GM12878 (cell line): ENCODE measurements around the gene PRR11. TPM values are rescaled to one million over a fixed set of nuclear protein-coding genes. Genes with fewer than 3 reads are reported as not detected.

Source experiments
- CBFB ChIP-seq: IDR thresholded peaks from 2 replicates; pipeline ENCODE4 v1.6.1; 2016; ENCODE audit warnings: antibody characterized with exemption, low read depth
- CREM ChIP-seq: IDR thresholded peaks from 2 replicates; pipeline ENCODE4 v1.6.1; 2014; ENCODE audit warnings: antibody characterized with exemption, low read depth
- EGR1 ChIP-seq, 2 experiments: IDR thresholded peaks; 1 replicate in 1 of 2; 2 replicates in 1 of 2; pipeline ENCODE4 v1.6.1; 2011 to 2012; ENCODE audit warnings: low read depth in 2 of 2, low read length in 2 of 2, borderline replicate concordance in 1 of 2, mild to moderate bottlenecking in 1 of 2, moderate library complexity in 1 of 2
- EP300 ChIP-seq, 2 experiments: fragments of 150-350 bp in 1 of 2; IDR thresholded peaks; 2 replicates each; pipeline ENCODE4 v1.6.1; 2011 to 2012; ENCODE audit warnings: low read depth in 2 of 2, low read length in 2 of 2, borderline replicate concordance in 1 of 2, improper control_type of control experiment in 1 of 2, inconsistent platforms in 1 of 2; ENCODE audit not compliant: control insufficient read depth in 1 of 2
- ETV6 ChIP-seq, 2 experiments: fragments of 450-650 bp in 1 of 2; IDR thresholded peaks in 1 of 2; conservative IDR thresholded peaks in 1 of 2; 2 replicates each; pipeline ENCODE4 v1.6.1; 2014; ENCODE audit warnings: antibody characterized with exemption in 1 of 2, borderline replicate concordance in 1 of 2, low read depth in 1 of 2, mild to moderate bottlenecking in 1 of 2, moderate library complexity in 1 of 2
- HDGF ChIP-seq: fragments of 450-650 bp; IDR thresholded peaks from 2 replicates; pipeline ENCODE4 v1.6.1; 2016; ENCODE audit warnings: antibody characterized with exemption
- IRF4 ChIP-seq: IDR thresholded peaks from 2 replicates; pipeline ENCODE4 v1.6.1; 2011; ENCODE audit warnings: low read depth, low read length
- KAT2A ChIP-seq: conservative IDR thresholded peaks from 2 replicates; pipeline ENCODE4 v1.6.1; 2011; ENCODE audit warnings: low read depth, low read length; ENCODE audit not compliant: control insufficient read depth
- KLF5 ChIP-seq: fragments of 450-650 bp; IDR thresholded peaks from 2 replicates; pipeline ENCODE4 v1.6.1; 2014; ENCODE audit warnings: mild to moderate bottlenecking; ENCODE audit not compliant: partially characterized antibody
- MEF2A ChIP-seq: IDR thresholded peaks from 2 replicates; pipeline ENCODE4 v1.6.1; 2011; ENCODE audit warnings: low read depth, mild to moderate bottlenecking, low read length, moderate library complexity; ENCODE audit not compliant: insufficient read depth
- NR2C2 ChIP-seq: IDR thresholded peaks from 2 replicates; pipeline ENCODE4 v1.6.1; 2011; ENCODE audit warnings: borderline replicate concordance, low read depth; ENCODE audit not compliant: control insufficient read depth, insufficient read length
- PML ChIP-seq: IDR thresholded peaks from 2 replicates; pipeline ENCODE4 v1.6.1; 2012; ENCODE audit warnings: low read length, inconsistent platforms
- RBBP5 ChIP-seq: fragments of 200-600 bp; sonication (generic); conservative IDR thresholded peaks from 2 replicates; pipeline ENCODE4 v1.6.1; 2016
- SRF ChIP-seq, 2 experiments: IDR thresholded peaks; 2 replicates each; pipeline ENCODE4 v1.6.1; 2011; ENCODE audit warnings: low read depth in 2 of 2, low read length in 2 of 2, mild to moderate bottlenecking in 1 of 2, moderate library complexity in 1 of 2
- ZNF384 ChIP-seq: IDR thresholded peaks from 2 replicates; pipeline ENCODE4 v1.6.1; 2012; ENCODE audit warnings: low read depth, mild to moderate bottlenecking, low read length, improper control_type of control experiment, borderline replicate concordance
- ZNF622 ChIP-seq: fragments of 450-650 bp; IDR thresholded peaks from 2 replicates; pipeline ENCODE4 v1.6.1; 2017; ENCODE audit warnings: mild to moderate bottlenecking, inconsistent platforms
- polyA plus RNA-seq, 11 experiments: library from polyadenylated mRNA; depleted of rRNA in 4 of 11; unstranded in 6 of 11; stranded (reverse) in 5 of 11; fragments of >200 nt; fragmentation: Nextera tagmentation in 4 of 11; fragmentation: Illumina TruSeq in 1 of 11; extraction: Ambion mirVana in 4 of 11; extraction: Trizol in 1 of 11; gene quantifications; 1 replicate in 1 of 11; 2 replicates in 10 of 11; pipeline versions ENCODE4 v1.2.1 to v1.2.3, GENCODE V29; 2011 to 2016; ENCODE audit warnings: inconsistent platforms in 2 of 11, missing spikeins in 2 of 11, low read depth in 1 of 11
- total RNA-seq, 4 experiments: library from RNA; depleted of rRNA in 3 of 4; stranded (reverse); fragments of >200 nt in 3 of 4; fragmentation: Illumina TruSeq in 1 of 4; extraction: Trizol in 1 of 4; gene quantifications; 2 replicates each; pipeline versions ENCODE4 v1.2.1 to v1.2.3, GENCODE V29; 2013 to 2021
- TF ChIP-seq, protein P1 (sequence below): fragments of 450-650 bp; IDR thresholded peaks from 2 replicates; pipeline ENCODE4 v1.6.1; 2017; ENCODE audit warnings: mild to moderate bottlenecking, moderate library complexity
- TF ChIP-seq, protein P2 (sequence below): IDR thresholded peaks from 2 replicates; pipeline ENCODE4 v1.6.1; 2012; ENCODE audit warnings: low read depth, low read length, improper control_type of control experiment
- TF ChIP-seq, protein P3 (sequence below): fragments of 450-650 bp; IDR thresholded peaks from 2 replicates; pipeline ENCODE4 v1.6.1; 2017; ENCODE audit warnings: mild to moderate bottlenecking, low read depth, inconsistent platforms; ENCODE audit not compliant: poor library complexity, severe bottlenecking
- TF ChIP-seq, protein P4 (sequence below): fragments of 450-650 bp; IDR thresholded peaks from 2 replicates; pipeline ENCODE4 v1.6.1; 2018; ENCODE audit warnings: mild to moderate bottlenecking, low read depth, moderate library complexity; ENCODE audit not compliant: partially characterized antibody

The PRR11 gene
- total and polyA plus RNA-seq, 10 of the 15 experiments (the other 5 are each of a cell fraction or from before 2014, with no cell fraction given): 20.8 to 97.0 (median 48.3) TPM

DNA sequence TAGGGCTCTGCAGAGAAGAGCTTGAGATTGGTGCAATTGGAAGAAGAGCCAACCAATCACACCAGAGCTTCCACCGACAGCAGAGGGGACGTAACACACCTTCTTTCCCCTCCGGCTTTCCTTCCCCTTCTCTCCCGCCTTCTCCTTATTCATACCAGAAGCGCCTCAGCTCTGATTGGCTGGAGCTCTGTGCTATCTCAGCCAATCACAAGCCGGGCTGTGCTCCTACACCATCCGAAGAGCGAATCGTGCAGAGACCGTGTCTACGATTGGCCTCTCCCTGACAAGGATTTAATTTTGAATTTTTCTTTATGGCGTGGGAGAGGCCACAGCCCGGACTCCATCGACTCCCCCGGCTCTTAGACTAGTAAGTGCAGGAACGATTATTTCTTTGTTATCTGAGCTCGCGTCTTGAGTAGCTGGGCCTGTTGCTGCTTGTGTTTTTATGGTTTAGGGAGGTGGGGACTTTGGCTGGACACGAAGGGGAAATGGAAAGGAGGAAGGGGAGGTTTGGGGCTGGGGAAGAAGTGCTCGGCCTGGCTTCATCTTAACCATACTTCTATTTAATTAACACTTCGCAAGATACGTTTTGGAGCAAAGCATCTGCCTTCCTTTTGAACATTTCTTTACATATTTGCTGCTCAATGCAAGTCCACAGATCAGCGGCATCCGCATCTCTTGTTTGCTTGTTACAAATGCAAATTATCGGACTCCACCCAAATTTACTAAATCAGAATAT, at the start of gene PRR11 (continued):
- TF ChIP-seq MEF2A: no peak
- TF ChIP-seq CBFB: no peak
- no peak for TF ChIP-seq EGR1 (IDR thresholded peaks at IDR 0.05; ENCODE audit: borderline replicate concordance in 1 of 2, low read depth in 2 of 2, low read length in 2 of 2)
- no peak for TF ChIP-seq KAT2A
- 0 out of 4 replicates have a peak, but pooled peaks of 1 of the 2 experiments have one; percentile 17 for TF ChIP-seq ETV6 (conservative IDR thresholded peaks at IDR 0.05 in 1 of 2, IDR thresholded peaks at IDR 0.05 in 1 of 2; ENCODE audit: borderline replicate concordance in 1 of 2, low read depth in 1 of 2)
- no peak for TF ChIP-seq PML
- TF ChIP-seq NR2C2: no peak
- TF ChIP-seq ZNF384: no peak
- TF ChIP-seq, protein P1, sequence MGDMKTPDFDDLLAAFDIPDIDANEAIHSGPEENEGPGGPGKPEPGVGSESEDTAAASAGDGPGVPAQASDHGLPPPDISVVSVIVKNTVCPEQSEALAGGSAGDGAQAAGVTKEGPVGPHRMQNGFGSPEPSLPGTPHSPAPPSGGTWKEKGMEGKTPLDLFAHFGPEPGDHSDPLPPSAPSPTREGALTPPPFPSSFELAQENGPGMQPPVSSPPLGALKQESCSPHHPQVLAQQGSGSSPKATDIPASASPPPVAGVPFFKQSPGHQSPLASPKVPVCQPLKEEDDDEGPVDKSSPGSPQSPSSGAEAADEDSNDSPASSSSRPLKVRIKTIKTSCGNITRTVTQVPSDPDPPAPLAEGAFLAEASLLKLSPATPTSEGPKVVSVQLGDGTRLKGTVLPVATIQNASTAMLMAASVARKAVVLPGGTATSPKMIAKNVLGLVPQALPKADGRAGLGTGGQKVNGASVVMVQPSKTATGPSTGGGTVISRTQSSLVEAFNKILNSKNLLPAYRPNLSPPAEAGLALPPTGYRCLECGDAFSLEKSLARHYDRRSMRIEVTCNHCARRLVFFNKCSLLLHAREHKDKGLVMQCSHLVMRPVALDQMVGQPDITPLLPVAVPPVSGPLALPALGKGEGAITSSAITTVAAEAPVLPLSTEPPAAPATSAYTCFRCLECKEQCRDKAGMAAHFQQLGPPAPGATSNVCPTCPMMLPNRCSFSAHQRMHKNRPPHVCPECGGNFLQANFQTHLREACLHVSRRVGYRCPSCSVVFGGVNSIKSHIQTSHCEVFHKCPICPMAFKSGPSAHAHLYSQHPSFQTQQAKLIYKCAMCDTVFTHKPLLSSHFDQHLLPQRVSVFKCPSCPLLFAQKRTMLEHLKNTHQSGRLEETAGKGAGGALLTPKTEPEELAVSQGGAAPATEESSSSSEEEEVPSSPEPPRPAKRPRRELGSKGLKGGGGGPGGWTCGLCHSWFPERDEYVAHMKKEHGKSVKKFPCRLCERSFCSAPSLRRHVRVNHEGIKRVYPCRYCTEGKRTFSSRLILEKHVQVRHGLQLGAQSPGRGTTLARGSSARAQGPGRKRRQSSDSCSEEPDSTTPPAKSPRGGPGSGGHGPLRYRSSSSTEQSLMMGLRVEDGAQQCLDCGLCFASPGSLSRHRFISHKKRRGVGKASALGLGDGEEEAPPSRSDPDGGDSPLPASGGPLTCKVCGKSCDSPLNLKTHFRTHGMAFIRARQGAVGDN: no peak
- peak; percentile 76 for TF ChIP-seq CREM
- TF ChIP-seq ZNF622: no peak
- TF ChIP-seq HDGF: peak; percentile 37; the same call in 1 of the 2 replicates
- TF ChIP-seq, protein P2, sequence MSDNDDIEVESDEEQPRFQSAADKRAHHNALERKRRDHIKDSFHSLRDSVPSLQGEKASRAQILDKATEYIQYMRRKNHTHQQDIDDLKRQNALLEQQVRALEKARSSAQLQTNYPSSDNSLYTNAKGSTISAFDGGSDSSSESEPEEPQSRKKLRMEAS: peak; percentile 77
- TF ChIP-seq EP300 (IDR thresholded peaks at IDR 0.05; ENCODE audit: borderline replicate concordance in 1 of 2, control insufficient read depth in 1 of 2, low read depth in 2 of 2, low read length in 2 of 2): peak in 1 of 2 experiments; percentile 28; a peak in 1 of 4 replicates
- TF ChIP-seq RBBP5: no peak
- TF ChIP-seq, protein P3, sequence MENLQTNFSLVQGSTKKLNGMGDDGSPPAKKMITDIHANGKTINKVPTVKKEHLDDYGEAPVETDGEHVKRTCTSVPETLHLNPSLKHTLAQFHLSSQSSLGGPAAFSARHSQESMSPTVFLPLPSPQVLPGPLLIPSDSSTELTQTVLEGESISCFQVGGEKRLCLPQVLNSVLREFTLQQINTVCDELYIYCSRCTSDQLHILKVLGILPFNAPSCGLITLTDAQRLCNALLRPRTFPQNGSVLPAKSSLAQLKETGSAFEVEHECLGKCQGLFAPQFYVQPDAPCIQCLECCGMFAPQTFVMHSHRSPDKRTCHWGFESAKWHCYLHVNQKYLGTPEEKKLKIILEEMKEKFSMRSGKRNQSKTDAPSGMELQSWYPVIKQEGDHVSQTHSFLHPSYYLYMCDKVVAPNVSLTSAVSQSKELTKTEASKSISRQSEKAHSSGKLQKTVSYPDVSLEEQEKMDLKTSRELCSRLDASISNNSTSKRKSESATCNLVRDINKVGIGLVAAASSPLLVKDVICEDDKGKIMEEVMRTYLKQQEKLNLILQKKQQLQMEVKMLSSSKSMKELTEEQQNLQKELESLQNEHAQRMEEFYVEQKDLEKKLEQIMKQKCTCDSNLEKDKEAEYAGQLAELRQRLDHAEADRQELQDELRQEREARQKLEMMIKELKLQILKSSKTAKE: no peak
- no peak for TF ChIP-seq KLF5
- no peak for TF ChIP-seq SRF (IDR thresholded peaks at IDR 0.05; ENCODE audit: low read depth in 2 of 2, low read length in 2 of 2)
- TF ChIP-seq, protein P4, sequence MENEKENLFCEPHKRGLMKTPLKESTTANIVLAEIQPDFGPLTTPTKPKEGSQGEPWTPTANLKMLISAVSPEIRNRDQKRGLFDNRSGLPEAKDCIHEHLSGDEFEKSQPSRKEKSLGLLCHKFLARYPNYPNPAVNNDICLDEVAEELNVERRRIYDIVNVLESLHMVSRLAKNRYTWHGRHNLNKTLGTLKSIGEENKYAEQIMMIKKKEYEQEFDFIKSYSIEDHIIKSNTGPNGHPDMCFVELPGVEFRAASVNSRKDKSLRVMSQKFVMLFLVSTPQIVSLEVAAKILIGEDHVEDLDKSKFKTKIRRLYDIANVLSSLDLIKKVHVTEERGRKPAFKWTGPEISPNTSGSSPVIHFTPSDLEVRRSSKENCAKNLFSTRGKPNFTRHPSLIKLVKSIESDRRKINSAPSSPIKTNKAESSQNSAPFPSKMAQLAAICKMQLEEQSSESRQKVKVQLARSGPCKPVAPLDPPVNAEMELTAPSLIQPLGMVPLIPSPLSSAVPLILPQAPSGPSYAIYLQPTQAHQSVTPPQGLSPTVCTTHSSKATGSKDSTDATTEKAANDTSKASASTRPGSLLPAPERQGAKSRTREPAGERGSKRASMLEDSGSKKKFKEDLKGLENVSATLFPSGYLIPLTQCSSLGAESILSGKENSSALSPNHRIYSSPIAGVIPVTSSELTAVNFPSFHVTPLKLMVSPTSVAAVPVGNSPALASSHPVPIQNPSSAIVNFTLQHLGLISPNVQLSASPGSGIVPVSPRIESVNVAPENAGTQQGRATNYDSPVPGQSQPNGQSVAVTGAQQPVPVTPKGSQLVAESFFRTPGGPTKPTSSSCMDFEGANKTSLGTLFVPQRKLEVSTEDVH: peak; percentile 37
- TF ChIP-seq IRF4: no peak
